Left ventricle myocardium inferior (tissue), 1 donor: ENCODE results near the gene IFI30. TPM values are rescaled to one million over a fixed set of nuclear protein-coding genes. Genes with fewer than 3 reads are reported as not detected.

ENCODE experiments used
- DNase-seq: peaks from one replicate; pipeline ENCODE4 v3.0.0-alpha.2; 2020
- H3K27ac ChIP-seq: fragments of 200-600 bp; replicated peaks from 2 replicates; pipeline ENCODE4 v1.8.0; 2021
- H3K27me3 ChIP-seq: fragments of 200-600 bp; 2 replicates; pipeline ENCODE4 v1.8.0; 2021; ENCODE audit warnings: low read depth
- H3K36me3 ChIP-seq: fragments of 200-600 bp; 2 replicates; pipeline ENCODE4 v1.8.0; 2021
- H3K4me1 ChIP-seq: fragments of 200-600 bp; 2 replicates; pipeline ENCODE4 v1.8.0; 2021
- H3K4me3 ChIP-seq: fragments of 200-600 bp; 2 replicates; pipeline ENCODE4 v1.8.0; 2021; ENCODE audit warnings: mild to moderate bottlenecking, moderate library complexity
- H3K9me3 ChIP-seq: fragments of 200-600 bp; replicated peaks from 2 replicates; pipeline ENCODE4 v1.8.0; 2021
- CTCF ChIP-seq: fragments of 200-600 bp; IDR thresholded peaks from 2 replicates; pipeline ENCODE4 v1.8.0; 2021; ENCODE audit warnings: antibody characterized with exemption, mild to moderate bottlenecking, borderline replicate concordance
- intact Hi-C: fragments of 100-400 bp; cut with micrococcal nuclease; formaldehyde crosslinking; loops from one replicate; pipeline ENCODE4 v1.11.0; 2022
- total RNA-seq: library from RNA; stranded (reverse); fragmentation: NEBNext Ultra II Directional; extraction: Animal tissue kit (Norgen Biotek cat#: 25700); gene quantifications from one replicate; pipeline ENCODE4 v1.2.1, GENCODE V29; 2021
- donor health status: DM: no; HTN: yes; CAD: no; lungs with severe emphysema.

Gene IFI30
- total RNA-seq, 1 donor from 2014 or later = 23.3 TPM

GRCh38 chr19:18168673-18169381, 4.8 kb upstream of the IFI30 start:
- peak overlapping the region; percentile 72 for H3K27ac ChIP-seq
- no peak overlapping the region for H3K4me3 ChIP-seq
- intact Hi-C loops = no loop called here
- peaks cover 32% of the 10 kb centered on the region for H3K4me1 ChIP-seq
- peaks cover 57% of the 10 kb centered on the region for H3K36me3 ChIP-seq
- no peaks in the 10 kb centered on the region for H3K27me3 ChIP-seq
- DNase-seq = no peak
- no peak for TF ChIP-seq CTCF
- no peaks in the 10 kb centered on the region for H3K9me3 ChIP-seq

- peak overlapping the region; percentile 72 for H3K27ac ChIP-seq
- H3K27me3 ChIP-seq = no peaks in the 10 kb centered on the region
- peaks cover 47% of the 10 kb centered on the region for H3K4me1 ChIP-seq
- H3K9me3 ChIP-seq = no peaks in the 10 kb centered on the region
- H3K4me3 ChIP-seq = no peak overlapping the region
- intact Hi-C loops = no loop called here
- TF ChIP-seq CTCF = no peak
- DNase-seq = peak; percentile 27
- peaks cover 38% of the 10 kb centered on the region for H3K36me3 ChIP-seq
Observed at GRCh38 chr19:18170714-18171255, 2.8 kb upstream of the IFI30 start.

GRCh38 chr19:18171605-18172327, 1.8 kb upstream of the IFI30 start:
- H3K27ac ChIP-seq = peak overlapping the region; percentile 72
- TF ChIP-seq CTCF = no peak
- H3K4me3 ChIP-seq = no peak overlapping the region
- intact Hi-C loops = no loop called here
- H3K4me1 ChIP-seq = peaks cover 47% of the 10 kb centered on the region
- peaks cover 28% of the 10 kb centered on the region for H3K36me3 ChIP-seq
- no peaks in the 10 kb centered on the region for H3K9me3 ChIP-seq
- no peaks in the 10 kb centered on the region for H3K27me3 ChIP-seq
- no peak for DNase-seq

GRCh38 chr19:18172331-18173053, 1.1 kb upstream of the IFI30 start:
- intact Hi-C loops = no loop called here
- peaks cover 47% of the 10 kb centered on the region for H3K4me1 ChIP-seq
- H3K36me3 ChIP-seq = peaks cover 20% of the 10 kb centered on the region
- TF ChIP-seq CTCF = no peak
- no peaks in the 10 kb centered on the region for H3K9me3 ChIP-seq
- DNase-seq = no peak
- H3K27ac ChIP-seq = peak overlapping the region; percentile 72
- no peaks in the 10 kb centered on the region for H3K27me3 ChIP-seq
- H3K4me3 ChIP-seq = no peak overlapping the region

GRCh38 chr19:18173054-18173571, 500 bp upstream of the IFI30 start:
- H3K4me1 ChIP-seq = peaks cover 47% of the 10 kb centered on the region
- peak; percentile 52 for DNase-seq

More at GRCh38 chr19:18173054-18173571, 500 bp upstream of the IFI30 start:
- Histone ChIP-seq H3K9me3 (no peaks in the 10 kb centered on the region), H3K4me3 (peak overlapping the region; percentile 83), H3K27me3 (no peaks in the 10 kb centered on the region), H3K36me3 (peaks cover 14% of the 10 kb centered on the region), H3K27ac (peak overlapping the region; percentile 72)
- intact Hi-C loops = no loop called here
- no peak for TF ChIP-seq CTCF
